ENCODE data around the gene NDUFS8. TPM values are rescaled to one million over a fixed set of nuclear protein-coding genes. Genes with fewer than 3 reads are reported as not detected.

Gene NDUFS8
- total and polyA plus RNA-seq, 2 of the 4 experiments (the other 2 are of a cell fraction), result 85.9 to 131 TPM

DNA sequence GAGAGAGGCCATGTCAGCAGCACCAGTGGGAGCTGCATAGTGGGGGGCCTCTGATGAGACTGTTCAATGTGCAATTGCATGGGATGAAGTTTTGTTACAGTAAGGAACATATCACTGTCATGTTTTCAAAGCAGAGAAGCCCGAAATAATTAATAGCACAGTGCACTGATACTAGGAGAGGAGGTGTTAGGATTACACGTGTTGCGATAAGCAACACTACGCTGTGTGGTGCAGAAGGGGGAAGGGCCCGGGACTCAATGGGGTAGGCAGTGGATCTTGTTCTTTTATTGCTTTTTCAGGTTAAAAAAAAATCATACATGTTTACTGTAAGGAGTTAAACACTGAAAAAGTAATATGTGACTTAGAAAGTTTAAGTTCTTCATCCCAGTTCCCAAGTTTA, 37.5 kb downstream of the NDUFS8 start:
- H3K4ac ChIP-seq (ENCODE audit: low read depth, low read length), result no peak overlapping the region
- ATAC-seq (ENCODE audit: low read depth), result no peak
- WGBS, 2 experiments (ENCODE audit: extremely low coverage in 2 of 2, insufficient read length in 1 of 2), result 67% methylated on average over 1 of the region's 5 CpGs; no CpG with 5 or more reads in 1 of the 2 experiments
- no peak overlapping the region for H3K14ac ChIP-seq (replicated peaks; ENCODE audit: low read depth, low read length)
- no peaks in the 10 kb centered on the region for H3K9me3 ChIP-seq (ENCODE audit: control insufficient read depth, insufficient read depth, low read length)
- H4K8ac ChIP-seq (ENCODE audit: low read depth in 2 of 2, low read length in 2 of 2), result no peak overlapping the region
- no TSS peak for BruUV-seq (replicated peaks)
- POLR2A ChIA-PET (ENCODE audit: unreplicated experiment), result no interaction called here
- H4K91ac ChIP-seq (ENCODE audit: insufficient read depth, low read depth, low read length), result no peak overlapping the region
- TF ChIP-seq, protein P1, sequence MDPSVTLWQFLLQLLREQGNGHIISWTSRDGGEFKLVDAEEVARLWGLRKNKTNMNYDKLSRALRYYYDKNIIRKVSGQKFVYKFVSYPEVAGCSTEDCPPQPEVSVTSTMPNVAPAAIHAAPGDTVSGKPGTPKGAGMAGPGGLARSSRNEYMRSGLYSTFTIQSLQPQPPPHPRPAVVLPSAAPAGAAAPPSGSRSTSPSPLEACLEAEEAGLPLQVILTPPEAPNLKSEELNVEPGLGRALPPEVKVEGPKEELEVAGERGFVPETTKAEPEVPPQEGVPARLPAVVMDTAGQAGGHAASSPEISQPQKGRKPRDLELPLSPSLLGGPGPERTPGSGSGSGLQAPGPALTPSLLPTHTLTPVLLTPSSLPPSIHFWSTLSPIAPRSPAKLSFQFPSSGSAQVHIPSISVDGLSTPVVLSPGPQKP (IDR thresholded peaks at IDR 0.05; ENCODE audit: borderline replicate concordance, low read depth, low read length), result no peak
- TF ChIP-seq RAD21 (IDR thresholded peaks at IDR 0.05; ENCODE audit: low read length), result no peak
- TF ChIP-seq CEBPB (IDR thresholded peaks at IDR 0.05; ENCODE audit: low read depth, low read length), result no peak
- no peak for TF ChIP-seq SMC3 (IDR thresholded peaks at IDR 0.05; ENCODE audit: low read depth, low read length)
- no peak for TF ChIP-seq POLR2A (IDR thresholded peaks at IDR 0.05; ENCODE audit: low read depth, low read length)
- no peak overlapping the region for H4K5ac ChIP-seq (ENCODE audit: low read depth, low read length)
- CTCF ChIA-PET, result no interaction called here
- dilution Hi-C loops (cut with HindIII; ENCODE audit: low sequenced_read_pairs, unreplicated experiment) (no loop called here), intact Hi-C loops (cut with micrococcal nuclease) (no loop called here), in situ Hi-C loops (cut with MboI; ENCODE audit: low sequenced_read_pairs) (loop anchor here (10.0 kb wide), 1 partner anchor 107 kb away; no protein-coding TSS in a partner anchor)
- H2AFZ ChIP-seq (replicated peaks; ENCODE audit: low read length, poor library complexity), result no peak overlapping the region
- H3K4me2 ChIP-seq (ENCODE audit: low read depth, low read length), result no peak overlapping the region
- H3K4me1 ChIP-seq (ENCODE audit: control insufficient read depth, insufficient read depth, low read length), result no peaks in the 10 kb centered on the region
- H3K79me1 ChIP-seq (ENCODE audit: low read depth in 1 of 2, low read length in 2 of 2), result no peaks in the 10 kb centered on the region
- H3K27me3 ChIP-seq (ENCODE audit: control insufficient read depth, insufficient read depth, low read length), result no peaks in the 10 kb centered on the region
- DNase-seq, result no peak
- no peak overlapping the region for H2AK9ac ChIP-seq (replicated peaks; ENCODE audit: low read depth, low read length, poor library complexity)
- no peak overlapping the region for H2BK5ac ChIP-seq (ENCODE audit: low read depth, low read length, poor library complexity, severe bottlenecking)
- no peak overlapping the region for H2BK15ac ChIP-seq (ENCODE audit: low read depth, low read length)
- no peaks in the 10 kb centered on the region for H4K20me1 ChIP-seq (ENCODE audit: insufficient read depth, low read length)
- H2AK5ac ChIP-seq (ENCODE audit: low read depth, low read length), result no peak overlapping the region
- no peak overlapping the region for H2BK120ac ChIP-seq (ENCODE audit: low read depth, low read length)
- H3K18ac ChIP-seq (ENCODE audit: low read depth, low read length), result no peak overlapping the region
- H3K9ac ChIP-seq (ENCODE audit: low read depth, low read length), result no peak overlapping the region
- H3K56ac ChIP-seq (ENCODE audit: extremely low read depth, insufficient read depth, low read length), result no peak overlapping the region
- H3K36me3 ChIP-seq (ENCODE audit: control insufficient read depth, insufficient read depth, low read length), result peaks cover 45% of the 10 kb centered on the region
- no peak overlapping the region for H2BK20ac ChIP-seq (ENCODE audit: low read depth, low read length)
- no peak overlapping the region for H3K4me3 ChIP-seq (ENCODE audit: insufficient read depth, low read depth, low read length)
- no peaks in the 10 kb centered on the region for H3K9me1 ChIP-seq (ENCODE audit: insufficient read depth, low read length)
- no peak overlapping the region for H3K27ac ChIP-seq (ENCODE audit: insufficient read depth, low read length)
- no peak overlapping the region for H3K23ac ChIP-seq (ENCODE audit: low read depth, low read length)
